HL-60 (cell line): ENCODE data around the gene DHDH.

ENCODE experiments used
- GABPA ChIP-seq: IDR thresholded peaks from 2 replicates; pipeline ENCODE4 v1.6.1; 2012; ENCODE audit warnings: low read depth
- POLR2AphosphoS5 ChIP-seq: IDR thresholded peaks from 2 replicates; pipeline ENCODE4 v1.6.1; 2012; ENCODE audit warnings: low read depth
- SPI1 ChIP-seq: IDR thresholded peaks from 2 replicates; pipeline ENCODE4 v1.6.1; 2012; ENCODE audit warnings: low read depth, mild to moderate bottlenecking, borderline replicate concordance
- TF ChIP-seq, protein P1 (sequence below): IDR thresholded peaks from one replicate; pipeline ENCODE4 v1.5.1; 2011; ENCODE audit warnings: low read length, control low read depth, inconsistent platforms; ENCODE audit not compliant: insufficient read depth
- TF ChIP-seq, protein P2 (sequence below): IDR thresholded peaks from 2 replicates; pipeline ENCODE4 v1.6.1; 2012; ENCODE audit warnings: low read depth; ENCODE audit not compliant: insufficient replicate concordance

DNA sequence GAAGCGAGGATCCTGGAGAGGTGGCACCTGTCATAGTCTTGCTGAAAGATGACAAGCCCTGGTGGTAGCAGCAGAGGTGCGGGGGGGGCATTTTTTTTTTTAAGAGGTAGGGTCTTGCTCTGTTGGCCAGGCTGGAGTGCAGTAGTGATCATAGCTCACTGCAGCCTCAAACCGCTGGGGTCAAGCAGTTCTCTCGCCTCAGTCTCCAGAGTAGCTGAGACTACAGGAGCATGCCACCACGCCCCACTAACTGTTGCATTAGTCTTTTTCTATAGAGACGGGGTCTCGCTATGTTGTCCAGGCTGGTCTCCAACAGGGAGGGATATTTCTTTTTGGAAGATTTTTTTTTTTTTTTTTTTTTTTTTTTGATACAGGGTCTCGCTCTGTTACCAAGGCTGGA, 24.5 kb downstream of the DHDH start:
- TF ChIP-seq, protein P1, sequence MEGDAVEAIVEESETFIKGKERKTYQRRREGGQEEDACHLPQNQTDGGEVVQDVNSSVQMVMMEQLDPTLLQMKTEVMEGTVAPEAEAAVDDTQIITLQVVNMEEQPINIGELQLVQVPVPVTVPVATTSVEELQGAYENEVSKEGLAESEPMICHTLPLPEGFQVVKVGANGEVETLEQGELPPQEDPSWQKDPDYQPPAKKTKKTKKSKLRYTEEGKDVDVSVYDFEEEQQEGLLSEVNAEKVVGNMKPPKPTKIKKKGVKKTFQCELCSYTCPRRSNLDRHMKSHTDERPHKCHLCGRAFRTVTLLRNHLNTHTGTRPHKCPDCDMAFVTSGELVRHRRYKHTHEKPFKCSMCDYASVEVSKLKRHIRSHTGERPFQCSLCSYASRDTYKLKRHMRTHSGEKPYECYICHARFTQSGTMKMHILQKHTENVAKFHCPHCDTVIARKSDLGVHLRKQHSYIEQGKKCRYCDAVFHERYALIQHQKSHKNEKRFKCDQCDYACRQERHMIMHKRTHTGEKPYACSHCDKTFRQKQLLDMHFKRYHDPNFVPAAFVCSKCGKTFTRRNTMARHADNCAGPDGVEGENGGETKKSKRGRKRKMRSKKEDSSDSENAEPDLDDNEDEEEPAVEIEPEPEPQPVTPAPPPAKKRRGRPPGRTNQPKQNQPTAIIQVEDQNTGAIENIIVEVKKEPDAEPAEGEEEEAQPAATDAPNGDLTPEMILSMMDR, result no peak
- no peak for TF ChIP-seq POLR2AphosphoS5
- TF ChIP-seq GABPA, result no peak
- TF ChIP-seq, protein P2, sequence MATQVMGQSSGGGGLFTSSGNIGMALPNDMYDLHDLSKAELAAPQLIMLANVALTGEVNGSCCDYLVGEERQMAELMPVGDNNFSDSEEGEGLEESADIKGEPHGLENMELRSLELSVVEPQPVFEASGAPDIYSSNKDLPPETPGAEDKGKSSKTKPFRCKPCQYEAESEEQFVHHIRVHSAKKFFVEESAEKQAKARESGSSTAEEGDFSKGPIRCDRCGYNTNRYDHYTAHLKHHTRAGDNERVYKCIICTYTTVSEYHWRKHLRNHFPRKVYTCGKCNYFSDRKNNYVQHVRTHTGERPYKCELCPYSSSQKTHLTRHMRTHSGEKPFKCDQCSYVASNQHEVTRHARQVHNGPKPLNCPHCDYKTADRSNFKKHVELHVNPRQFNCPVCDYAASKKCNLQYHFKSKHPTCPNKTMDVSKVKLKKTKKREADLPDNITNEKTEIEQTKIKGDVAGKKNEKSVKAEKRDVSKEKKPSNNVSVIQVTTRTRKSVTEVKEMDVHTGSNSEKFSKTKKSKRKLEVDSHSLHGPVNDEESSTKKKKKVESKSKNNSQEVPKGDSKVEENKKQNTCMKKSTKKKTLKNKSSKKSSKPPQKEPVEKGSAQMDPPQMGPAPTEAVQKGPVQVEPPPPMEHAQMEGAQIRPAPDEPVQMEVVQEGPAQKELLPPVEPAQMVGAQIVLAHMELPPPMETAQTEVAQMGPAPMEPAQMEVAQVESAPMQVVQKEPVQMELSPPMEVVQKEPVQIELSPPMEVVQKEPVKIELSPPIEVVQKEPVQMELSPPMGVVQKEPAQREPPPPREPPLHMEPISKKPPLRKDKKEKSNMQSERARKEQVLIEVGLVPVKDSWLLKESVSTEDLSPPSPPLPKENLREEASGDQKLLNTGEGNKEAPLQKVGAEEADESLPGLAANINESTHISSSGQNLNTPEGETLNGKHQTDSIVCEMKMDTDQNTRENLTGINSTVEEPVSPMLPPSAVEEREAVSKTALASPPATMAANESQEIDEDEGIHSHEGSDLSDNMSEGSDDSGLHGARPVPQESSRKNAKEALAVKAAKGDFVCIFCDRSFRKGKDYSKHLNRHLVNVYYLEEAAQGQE, result no peak
- no peak for TF ChIP-seq SPI1
